Measurements from ENCODE around the gene LSAMP. TPM values are rescaled to one million over a fixed set of nuclear protein-coding genes. Genes with fewer than 3 reads are reported as not detected.

LSAMP gene
- total RNA-seq, 1 donor, result 3.3 TPM

DNA sequence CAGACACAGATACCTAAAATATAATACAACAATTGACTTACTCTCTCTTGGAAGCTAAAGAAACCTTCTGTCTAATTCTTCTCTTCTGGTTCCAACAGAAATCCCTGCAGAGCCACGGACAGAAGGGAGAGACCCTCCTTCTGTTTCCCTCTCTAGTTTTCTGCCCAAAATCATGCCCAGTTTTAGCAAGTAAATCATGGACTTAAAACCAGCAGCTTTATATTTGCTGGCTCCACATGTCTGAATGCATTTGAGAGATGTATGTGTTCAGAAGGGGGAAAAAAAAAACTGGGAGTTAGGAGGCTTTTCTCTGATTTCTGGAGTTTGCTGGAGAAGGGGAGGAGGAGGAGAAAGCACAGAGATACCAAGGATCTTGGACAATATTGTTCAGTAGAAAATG is 147.1 kb downstream of the LSAMP start:
- Histone ChIP-seq H3K27me3 (ENCODE audit: insufficient read depth, low read length) (no peaks in the 10 kb centered on the region), H3K4me3 (ENCODE audit: insufficient read depth, low read length) (no peak overlapping the region), H3K4me2 (ENCODE audit: insufficient read depth, low read length) (no peak overlapping the region), H3K79me2 (ENCODE audit: insufficient read depth, low read length) (no peaks in the 10 kb centered on the region), H3K36me3 (ENCODE audit: insufficient read depth, low read length) (no peaks in the 10 kb centered on the region), H2AFZ (ENCODE audit: low read length) (no peak overlapping the region), H3K4me1 (ENCODE audit: insufficient read depth, low read length) (no peaks in the 10 kb centered on the region), H4K20me1 (ENCODE audit: insufficient read depth, low read length) (no peaks in the 10 kb centered on the region), H3K27ac (ENCODE audit: low read depth, low read length) (no peak overlapping the region), H3K9me3 (ENCODE audit: low read depth, low read length) (no peaks in the 10 kb centered on the region)
- DNase-seq (ENCODE audit: insufficient read length, low spot score, missing footprints), result no peak
- TF ChIP-seq, protein P1, sequence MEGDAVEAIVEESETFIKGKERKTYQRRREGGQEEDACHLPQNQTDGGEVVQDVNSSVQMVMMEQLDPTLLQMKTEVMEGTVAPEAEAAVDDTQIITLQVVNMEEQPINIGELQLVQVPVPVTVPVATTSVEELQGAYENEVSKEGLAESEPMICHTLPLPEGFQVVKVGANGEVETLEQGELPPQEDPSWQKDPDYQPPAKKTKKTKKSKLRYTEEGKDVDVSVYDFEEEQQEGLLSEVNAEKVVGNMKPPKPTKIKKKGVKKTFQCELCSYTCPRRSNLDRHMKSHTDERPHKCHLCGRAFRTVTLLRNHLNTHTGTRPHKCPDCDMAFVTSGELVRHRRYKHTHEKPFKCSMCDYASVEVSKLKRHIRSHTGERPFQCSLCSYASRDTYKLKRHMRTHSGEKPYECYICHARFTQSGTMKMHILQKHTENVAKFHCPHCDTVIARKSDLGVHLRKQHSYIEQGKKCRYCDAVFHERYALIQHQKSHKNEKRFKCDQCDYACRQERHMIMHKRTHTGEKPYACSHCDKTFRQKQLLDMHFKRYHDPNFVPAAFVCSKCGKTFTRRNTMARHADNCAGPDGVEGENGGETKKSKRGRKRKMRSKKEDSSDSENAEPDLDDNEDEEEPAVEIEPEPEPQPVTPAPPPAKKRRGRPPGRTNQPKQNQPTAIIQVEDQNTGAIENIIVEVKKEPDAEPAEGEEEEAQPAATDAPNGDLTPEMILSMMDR (IDR thresholded peaks at IDR 0.05; ENCODE audit: extremely low read depth, low read depth, low read length), result no peak

GRCh38 chr3:116291141-116291540 is 154.1 kb downstream of the LSAMP start:
- DNase-seq (ENCODE audit: insufficient read length, low spot score, missing footprints), result no peak
- TF ChIP-seq, protein P1 (IDR thresholded peaks at IDR 0.05; ENCODE audit: extremely low read depth, low read depth, low read length), result no peak
- no peak overlapping the region for H3K27ac ChIP-seq (ENCODE audit: low read depth, low read length)
- H3K9me3 ChIP-seq (ENCODE audit: low read depth, low read length), result no peaks in the 10 kb centered on the region
- no peaks in the 10 kb centered on the region for H3K79me2 ChIP-seq (ENCODE audit: insufficient read depth, low read length)
- H4K20me1 ChIP-seq (ENCODE audit: insufficient read depth, low read length), result no peaks in the 10 kb centered on the region
- H3K4me1 ChIP-seq (ENCODE audit: insufficient read depth, low read length), result no peaks in the 10 kb centered on the region
- no peak overlapping the region for H3K4me3 ChIP-seq (ENCODE audit: insufficient read depth, low read length)
- no peaks in the 10 kb centered on the region for H3K36me3 ChIP-seq (ENCODE audit: insufficient read depth, low read length)
- no peak overlapping the region for H3K4me2 ChIP-seq (ENCODE audit: insufficient read depth, low read length)
- H2AFZ ChIP-seq (ENCODE audit: low read length), result no peak overlapping the region
- no peaks in the 10 kb centered on the region for H3K27me3 ChIP-seq (ENCODE audit: insufficient read depth, low read length)

DNA sequence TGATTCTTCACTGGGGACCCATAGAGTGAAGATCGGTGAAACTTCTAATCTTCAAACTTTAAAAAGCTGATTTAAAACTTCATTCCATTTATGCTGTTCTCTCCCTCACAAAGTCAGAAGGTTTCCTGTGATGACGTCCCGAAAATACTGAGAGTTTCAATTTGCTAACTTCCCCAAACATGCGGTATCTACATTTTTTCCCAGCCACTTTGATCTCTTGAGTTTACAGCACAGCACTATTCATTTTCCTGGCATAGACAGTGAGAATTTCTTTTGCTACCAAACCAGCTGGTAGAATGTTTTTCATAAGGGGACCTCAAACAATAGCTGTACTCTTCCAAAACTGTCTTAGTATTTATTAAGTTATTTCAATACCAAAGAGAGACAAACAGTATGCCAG is 156.8 kb downstream of the LSAMP start:
- H3K4me3 ChIP-seq (ENCODE audit: insufficient read depth, low read length), result no peak overlapping the region
- no peak for DNase-seq (ENCODE audit: insufficient read length, low spot score, missing footprints)
- no peaks in the 10 kb centered on the region for H3K27me3 ChIP-seq (ENCODE audit: insufficient read depth, low read length)
- no peaks in the 10 kb centered on the region for H4K20me1 ChIP-seq (ENCODE audit: insufficient read depth, low read length)
- TF ChIP-seq, protein P1 (IDR thresholded peaks at IDR 0.05; ENCODE audit: extremely low read depth, low read depth, low read length), result no peak
- no peak overlapping the region for H3K4me2 ChIP-seq (ENCODE audit: insufficient read depth, low read length)
- H3K4me1 ChIP-seq (ENCODE audit: insufficient read depth, low read length), result no peaks in the 10 kb centered on the region
- H3K36me3 ChIP-seq (ENCODE audit: insufficient read depth, low read length), result no peaks in the 10 kb centered on the region
- H3K27ac ChIP-seq (ENCODE audit: low read depth, low read length), result no peak overlapping the region
- H3K79me2 ChIP-seq (ENCODE audit: insufficient read depth, low read length), result no peaks in the 10 kb centered on the region
- H2AFZ ChIP-seq (ENCODE audit: low read length), result no peak overlapping the region
- no peaks in the 10 kb centered on the region for H3K9me3 ChIP-seq (ENCODE audit: low read depth, low read length)

DNA sequence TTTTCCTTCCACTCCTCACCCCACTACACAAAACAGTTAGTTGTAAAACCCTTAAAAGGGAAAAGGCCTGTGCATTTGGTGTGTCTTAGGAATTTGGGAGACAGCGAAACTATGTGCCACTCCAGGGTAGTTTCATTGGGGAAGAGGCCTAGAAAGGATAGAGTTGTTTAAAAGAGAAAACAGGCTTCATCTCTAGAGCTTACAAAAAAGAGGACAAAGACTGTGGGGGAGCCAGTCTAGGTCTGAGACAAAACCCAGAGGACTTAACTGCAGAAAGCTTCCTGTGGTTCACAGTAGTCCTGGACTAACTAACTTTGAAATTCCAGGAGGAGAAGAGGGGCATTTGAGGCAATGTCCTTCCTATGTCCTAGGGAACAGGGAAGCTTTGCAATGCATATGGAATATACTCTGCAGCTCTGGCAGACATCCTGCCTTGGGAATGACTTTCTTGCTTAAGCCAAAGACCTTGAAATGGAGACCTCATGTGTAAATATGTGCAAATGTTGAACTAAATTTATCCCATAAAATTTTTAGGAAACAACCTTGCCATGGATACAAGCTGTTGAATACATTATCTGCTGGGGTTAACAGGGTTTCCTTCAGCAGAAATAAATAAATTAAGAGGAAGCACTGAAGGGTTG is 159.4 kb downstream of the LSAMP start:
- Histone ChIP-seq H3K27ac (ENCODE audit: low read depth, low read length) (no peak overlapping the region), H3K79me2 (ENCODE audit: insufficient read depth, low read length) (no peaks in the 10 kb centered on the region), H3K27me3 (ENCODE audit: insufficient read depth, low read length) (no peaks in the 10 kb centered on the region), H4K20me1 (ENCODE audit: insufficient read depth, low read length) (no peaks in the 10 kb centered on the region), H2AFZ (ENCODE audit: low read length) (no peak overlapping the region), H3K36me3 (ENCODE audit: insufficient read depth, low read length) (no peaks in the 10 kb centered on the region), H3K9me3 (ENCODE audit: low read depth, low read length) (no peaks in the 10 kb centered on the region), H3K4me2 (ENCODE audit: insufficient read depth, low read length) (no peak overlapping the region), H3K4me1 (ENCODE audit: insufficient read depth, low read length) (no peaks in the 10 kb centered on the region), H3K4me3 (ENCODE audit: insufficient read depth, low read length) (no peak overlapping the region)
- TF ChIP-seq, protein P1 (IDR thresholded peaks at IDR 0.05; ENCODE audit: extremely low read depth, low read depth, low read length), result no peak
- no peak for DNase-seq (ENCODE audit: insufficient read length, low spot score, missing footprints)

All from osteoblast (primary cell).